ELF-1 (cell line): Measurements from ENCODE around the gene ST6GALNAC4.
A peak's percentile ranks its signal among the peaks of the same experiment; 100 is the strongest.
"Not testable (repeated sequence)": the region's sequence is repeated elsewhere in the genome, so short reads cannot be mapped to it uniquely, and the experiment has no call there.

Source experiments
- DNase-seq: peaks from one replicate; pipeline ENCODE4 v3.0.0-alpha.2; 2016; ENCODE audit warnings: low read depth, low spot score

Gene ST6GALNAC4

GRCh38 chr9:127872369-127873222, 44.2 kb downstream of the ST6GALNAC4 start:
- no peak for DNase-seq

- DNase-seq = no peak
Measured at GRCh38 chr9:127871531-127871930, 45.3 kb downstream of the ST6GALNAC4 start.

- no peak for DNase-seq
Measured at GRCh38 chr9:127870887-127871286, 46.0 kb downstream of the ST6GALNAC4 start.

GRCh38 chr9:127870153-127870491, 46.7 kb downstream of the ST6GALNAC4 start:
- not testable (repeated sequence) for DNase-seq

GRCh38 chr9:127869310-127870152, 47.3 kb downstream of the ST6GALNAC4 start:
- peak; percentile 92 for DNase-seq

- no peak for DNase-seq
Measured at GRCh38 chr9:127868278-127868902, 48.5 kb downstream of the ST6GALNAC4 start.

GRCh38 chr9:127867356-127868277, 49.2 kb downstream of the ST6GALNAC4 start:
- DNase-seq = no peak

- DNase-seq = no peak
Measured at GRCh38 chr9:127866535-127866934, 50.3 kb downstream of the ST6GALNAC4 start.

GRCh38 chr9:127865645-127866464, 51.0 kb downstream of the ST6GALNAC4 start:
- no peak for DNase-seq

GRCh38 chr9:127863191-127863621, 53.6 kb downstream of the ST6GALNAC4 start:
- no peak for DNase-seq

GRCh38 chr9:127862075-127863011, 54.5 kb downstream of the ST6GALNAC4 start:
- DNase-seq = no peak

GRCh38 chr9:127860779-127861178, 56.1 kb downstream of the ST6GALNAC4 start:
- no peak for DNase-seq

- DNase-seq = no peak
Measured at GRCh38 chr9:127860260-127860659, 56.6 kb downstream of the ST6GALNAC4 start.

GRCh38 chr9:127858041-127858512, 58.8 kb downstream of the ST6GALNAC4 start:
- DNase-seq = no peak
